NCI-H510A treated with DMSO at 0.1 percent for 48 hours (cell line): Measurements from ENCODE around the gene ITGBL1.

Experiments
- DNase-seq: peaks from one replicate; lab custom pipeline; 2025; lab: John Stamatoyannopoulos, UW

The ITGBL1 gene

GRCh38 chr13:101567841-101568240 lies 115.4 kb downstream of the ITGBL1 start:
- DNase-seq: no peak

- no peak for DNase-seq
Observed at GRCh38 chr13:101569807-101570206, 117.3 kb downstream of the ITGBL1 start.

- DNase-seq: no peak
Observed at GRCh38 chr13:101570410-101570809, 117.9 kb downstream of the ITGBL1 start.

DNA sequence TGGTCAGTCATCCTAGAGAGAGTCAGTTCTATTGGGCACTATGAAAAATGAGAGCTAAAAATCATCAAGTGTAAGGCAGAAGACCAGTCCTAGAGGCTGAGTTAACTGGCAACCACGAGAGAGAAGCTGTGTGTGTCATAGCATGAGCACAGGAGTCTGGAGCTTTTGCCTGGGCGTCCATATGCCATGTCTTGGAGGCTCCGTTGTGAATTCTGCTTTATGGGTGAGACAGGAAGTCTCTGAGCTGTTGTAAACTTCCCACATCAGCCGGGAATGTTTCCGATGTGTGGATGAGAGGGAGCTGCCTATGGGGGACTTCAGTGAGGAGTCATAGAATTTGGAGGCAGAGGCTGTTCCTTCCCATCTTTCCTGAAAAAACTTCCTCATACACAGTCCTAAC lies 120.0 kb downstream of the ITGBL1 start:
- DNase-seq: no peak

DNA sequence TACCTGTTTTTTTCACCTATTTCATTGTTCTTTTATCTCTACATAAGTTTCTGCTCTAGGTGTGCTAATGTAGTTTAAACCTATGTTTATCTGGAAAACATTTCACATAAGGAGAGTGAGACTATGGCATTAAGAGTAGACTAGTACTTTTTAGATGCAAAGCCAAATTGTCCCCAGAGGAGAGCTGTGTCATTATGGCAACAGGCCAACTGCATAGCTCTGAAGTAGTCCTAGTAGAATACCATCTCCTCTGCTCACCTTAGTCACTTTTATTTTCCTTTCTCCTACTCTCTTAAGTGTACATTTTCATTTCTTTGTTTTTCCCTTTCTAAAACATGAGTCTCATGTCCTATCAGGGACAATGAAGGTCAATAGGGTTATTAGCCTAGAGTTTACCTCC lies 123.1 kb downstream of the ITGBL1 start:
- DNase-seq: no peak

- DNase-seq: no peak
Observed at GRCh38 chr13:101576455-101576854, 124.0 kb downstream of the ITGBL1 start.

DNA sequence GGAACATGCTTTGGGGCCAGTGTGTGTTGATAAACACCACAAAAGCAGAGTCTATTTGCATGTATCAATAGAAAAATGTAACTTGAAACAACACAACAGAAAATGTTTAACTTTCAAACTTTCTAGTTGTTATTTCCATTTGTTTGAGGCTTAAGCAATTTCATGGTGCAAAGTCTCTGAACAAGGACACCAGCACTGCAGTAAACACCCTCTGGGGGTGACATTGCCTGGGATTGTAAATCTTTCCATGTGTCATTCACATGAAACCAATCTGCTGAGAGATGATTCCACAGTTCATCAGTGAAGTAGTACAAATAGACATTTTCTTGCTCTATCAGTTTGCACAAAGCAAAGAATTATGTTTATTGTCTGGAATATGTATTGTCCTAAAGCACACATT lies 124.5 kb downstream of the ITGBL1 start:
- no peak for DNase-seq

GRCh38 chr13:101579281-101579802 lies 126.9 kb downstream of the ITGBL1 start:
- no peak for DNase-seq

DNA sequence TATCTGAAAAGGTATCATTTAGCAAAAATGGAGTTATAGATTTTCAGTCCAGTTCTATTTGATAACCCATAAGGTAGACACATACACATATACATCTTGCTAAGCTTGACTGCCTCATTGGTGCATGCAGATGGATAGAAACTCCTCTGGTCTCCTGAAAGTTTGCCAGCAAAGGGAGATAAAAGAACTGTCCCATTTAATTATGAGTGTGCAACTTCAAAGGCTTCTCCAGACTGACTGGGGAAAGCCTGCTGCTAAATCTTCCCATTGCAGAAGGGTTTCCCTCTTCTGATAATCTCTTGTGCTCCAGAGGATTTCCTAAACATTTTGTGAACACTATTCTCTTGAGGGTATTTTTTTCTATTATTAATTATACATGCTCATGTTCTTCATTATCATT lies 131.9 kb downstream of the ITGBL1 start:
- DNase-seq: no peak

DNA sequence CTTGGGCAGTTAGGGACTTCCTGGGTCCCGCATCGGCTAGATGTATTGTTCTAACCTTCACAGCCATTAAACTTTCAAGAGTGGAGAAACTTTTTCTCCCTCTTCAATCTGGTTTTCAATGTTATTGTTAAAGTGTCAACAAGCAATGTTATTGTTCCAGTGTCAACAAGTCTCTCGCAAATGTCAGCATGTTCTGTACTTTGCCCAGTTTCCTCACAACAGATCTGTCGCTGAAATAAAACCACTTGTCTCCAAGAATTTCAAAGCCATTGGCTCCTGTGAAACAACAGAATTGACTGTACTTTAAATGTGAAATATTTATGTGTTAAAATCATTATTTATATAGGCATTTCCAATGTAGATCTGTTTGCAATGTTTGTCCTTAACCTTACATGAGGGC lies 138.0 kb downstream of the ITGBL1 start:
- no peak for DNase-seq

DNA sequence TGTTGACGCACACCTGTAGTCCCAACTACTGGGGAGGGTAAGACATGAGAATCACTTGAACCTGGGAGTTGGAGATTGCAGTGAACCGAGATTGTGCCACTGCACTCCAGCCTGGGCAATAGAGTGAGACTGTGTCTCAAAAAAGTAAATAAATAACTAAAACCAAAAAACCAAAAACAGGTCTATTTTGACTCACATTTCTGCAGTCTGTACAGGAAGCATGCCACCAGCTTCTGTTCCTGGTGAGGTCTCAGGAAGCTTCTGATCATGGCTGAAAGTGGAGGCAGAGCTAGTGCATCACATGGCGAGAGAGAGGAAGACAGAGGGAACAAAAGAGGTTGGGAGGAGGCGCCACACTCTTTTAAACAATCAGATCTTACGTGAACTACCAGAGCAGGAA lies 142.5 kb downstream of the ITGBL1 start:
- DNase-seq: no peak

- DNase-seq: no peak
Observed at GRCh38 chr13:101596803-101597202, 144.3 kb downstream of the ITGBL1 start.

- no peak for DNase-seq
Observed at GRCh38 chr13:101611491-101612475, 159.3 kb downstream of the ITGBL1 start.

- no peak for DNase-seq
Observed at GRCh38 chr13:101612735-101613134, 160.3 kb downstream of the ITGBL1 start.

GRCh38 chr13:101614491-101614890 lies 162.0 kb downstream of the ITGBL1 start:
- DNase-seq: no peak

DNA sequence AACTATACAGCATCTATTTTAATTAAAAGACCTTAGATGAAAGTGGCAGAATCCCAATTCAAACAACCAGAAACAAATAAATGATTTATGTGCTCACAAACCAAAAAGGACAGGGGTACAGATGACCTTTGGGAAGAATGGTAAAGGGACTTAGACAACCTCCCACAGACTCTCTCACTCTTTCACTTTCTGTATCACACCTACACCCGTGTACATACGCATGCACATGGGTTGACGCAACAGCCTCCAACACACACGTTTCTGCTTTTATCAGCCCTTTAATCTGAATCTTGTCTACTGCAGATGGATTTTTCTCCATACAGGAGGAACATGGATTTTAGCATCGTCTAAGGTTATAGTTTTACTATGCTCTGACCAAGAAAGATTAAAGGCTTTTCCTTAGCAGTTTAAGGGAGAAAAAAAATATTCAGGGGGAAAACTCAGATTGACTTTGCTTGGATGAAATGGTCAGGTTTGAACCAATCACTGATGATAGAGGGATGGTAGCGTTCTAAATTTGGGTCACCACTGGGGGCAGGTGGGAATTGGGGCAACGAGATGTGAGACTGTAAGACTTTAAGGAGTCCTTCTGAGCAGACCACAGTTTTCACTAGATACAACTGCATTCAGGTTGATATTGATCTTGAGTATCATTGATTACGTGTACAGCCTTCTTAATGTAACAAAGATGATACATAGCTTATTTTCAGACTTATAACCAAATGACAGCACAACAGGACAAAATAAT lies 166.1 kb downstream of the ITGBL1 start:
- no peak for DNase-seq

DNA sequence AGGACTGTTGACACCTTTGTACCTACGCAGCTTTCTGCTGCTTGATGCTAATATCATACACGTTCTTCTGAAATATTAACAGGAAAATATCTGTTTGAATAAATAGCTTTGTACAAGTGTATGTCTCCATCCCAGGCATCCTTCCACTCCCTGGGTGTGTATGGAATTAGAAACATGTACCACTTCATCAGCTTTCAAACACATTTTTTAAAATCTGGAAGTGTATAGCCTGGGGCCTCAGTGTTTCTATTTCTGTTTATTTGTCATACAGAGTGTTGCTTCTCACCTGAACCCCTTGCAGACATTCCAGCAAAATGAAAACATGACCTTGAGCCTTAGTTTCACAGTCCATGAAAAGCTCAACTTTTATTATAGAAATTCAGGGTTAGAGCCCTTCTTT lies 168.6 kb downstream of the ITGBL1 start:
- DNase-seq: no peak

- no peak for DNase-seq
Observed at GRCh38 chr13:101623470-101624209, 171.2 kb downstream of the ITGBL1 start.

GRCh38 chr13:101624210-101624922 lies 171.9 kb downstream of the ITGBL1 start:
- peak; percentile 0 for DNase-seq

GRCh38 chr13:101624981-101625380 lies 172.5 kb downstream of the ITGBL1 start:
- peak; percentile 3 for DNase-seq

GRCh38 chr13:101626925-101627555 lies 174.6 kb downstream of the ITGBL1 start:
- DNase-seq: no peak
